Activated CD4-positive, CD25-positive, alpha-beta regulatory T cell (primary cell): ENCODE measurements around the gene TMEM52.
"Not testable (repeated sequence)": the region's sequence is repeated elsewhere in the genome, so short reads cannot be mapped to it uniquely, and the experiment has no call there.

Source experiments
- DNase-seq, 4 experiments: peaks; one replicate each; lab custom pipeline; 2025; lab: John Stamatoyannopoulos, UW

Gene TMEM52

DNA sequence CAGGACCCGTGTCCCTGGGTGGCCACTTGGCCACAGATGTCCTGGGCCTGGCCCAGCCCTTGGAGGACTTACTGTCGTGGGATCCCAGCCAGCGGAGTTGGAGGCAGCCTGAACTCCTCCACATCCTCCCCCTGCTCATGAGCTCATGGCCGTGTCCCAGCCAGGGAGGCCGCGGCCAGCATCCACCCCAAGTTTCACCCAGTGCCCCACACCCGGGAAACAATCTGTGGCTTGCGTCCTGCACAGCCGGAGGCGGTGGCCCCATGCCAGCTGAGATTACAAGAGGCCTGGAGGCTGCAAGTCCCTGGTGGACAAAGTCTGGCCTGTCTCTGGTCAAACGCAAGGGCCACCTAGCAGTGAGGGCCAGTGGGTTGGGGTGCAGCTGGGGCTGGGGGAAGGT lies 27.5 kb upstream of the TMEM52 start:
- DNase-seq, result no peak

DNA sequence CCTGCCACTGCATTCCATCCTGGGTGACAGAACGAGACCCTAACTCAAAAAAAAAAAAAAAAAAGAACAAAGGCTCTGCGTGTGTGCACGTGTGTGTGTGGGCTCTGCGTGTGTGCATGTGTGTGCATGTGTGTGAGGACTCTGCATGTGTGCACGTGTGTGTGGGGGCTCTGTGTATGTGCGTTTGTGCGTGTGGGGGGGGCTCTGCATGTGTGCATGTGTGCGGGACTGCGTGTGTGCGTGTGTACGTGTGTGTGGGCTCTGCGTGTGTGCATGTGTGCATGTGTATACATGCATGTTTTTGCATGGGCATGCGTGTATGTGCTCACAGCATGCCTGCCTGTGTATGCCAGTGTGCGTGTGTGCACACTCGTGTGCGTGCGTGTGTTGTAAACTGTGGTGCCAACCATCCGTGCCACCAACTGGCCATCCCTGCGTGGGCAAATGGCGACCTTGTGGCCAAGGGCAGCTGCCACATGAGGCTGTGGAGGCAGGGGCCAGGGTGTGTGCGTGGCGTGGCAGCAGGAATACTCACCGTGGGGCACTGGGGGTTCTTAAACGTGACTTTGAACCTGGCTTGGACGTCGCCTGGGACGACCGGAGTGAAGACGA lies 26.8 kb upstream of the TMEM52 start:
- no peak for DNase-seq

DNA sequence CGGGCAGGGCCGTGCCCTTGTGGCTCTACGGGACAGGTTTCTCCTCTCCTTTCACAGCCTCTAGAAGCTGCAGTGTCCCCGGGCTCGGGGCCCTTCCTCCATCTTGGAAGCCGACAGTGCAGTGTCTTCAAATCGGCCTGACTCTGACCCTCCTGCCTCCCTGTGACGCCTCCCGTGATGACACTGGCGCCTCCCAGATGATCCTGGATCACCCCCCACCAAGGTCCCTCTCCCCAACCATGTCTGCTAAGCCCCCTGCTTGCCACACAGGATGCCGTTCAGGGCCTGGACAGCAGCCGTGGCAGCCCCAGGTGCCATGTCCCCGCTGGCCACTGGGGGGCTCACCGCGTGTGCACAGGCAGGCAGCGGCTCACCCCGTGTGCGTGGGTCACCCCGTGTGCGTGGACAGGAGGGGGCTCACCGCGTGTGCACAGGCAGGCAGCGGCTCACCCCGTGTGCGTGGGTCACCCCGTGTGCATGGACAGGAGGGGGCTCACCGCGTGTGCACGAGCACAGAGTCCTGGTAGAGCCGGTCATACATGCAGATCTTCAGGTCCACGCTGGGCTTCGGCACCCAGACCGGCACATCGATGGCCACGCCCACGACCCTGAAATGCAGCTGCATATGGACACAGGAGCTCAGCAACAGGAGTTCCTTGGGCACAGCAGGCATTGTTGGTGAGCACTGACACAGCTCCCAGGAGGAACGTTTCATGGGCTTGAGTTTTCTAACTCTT lies 24.9 kb upstream of the TMEM52 start:
- peak; percentile 31 to 49 (median 42) for DNase-seq

DNA sequence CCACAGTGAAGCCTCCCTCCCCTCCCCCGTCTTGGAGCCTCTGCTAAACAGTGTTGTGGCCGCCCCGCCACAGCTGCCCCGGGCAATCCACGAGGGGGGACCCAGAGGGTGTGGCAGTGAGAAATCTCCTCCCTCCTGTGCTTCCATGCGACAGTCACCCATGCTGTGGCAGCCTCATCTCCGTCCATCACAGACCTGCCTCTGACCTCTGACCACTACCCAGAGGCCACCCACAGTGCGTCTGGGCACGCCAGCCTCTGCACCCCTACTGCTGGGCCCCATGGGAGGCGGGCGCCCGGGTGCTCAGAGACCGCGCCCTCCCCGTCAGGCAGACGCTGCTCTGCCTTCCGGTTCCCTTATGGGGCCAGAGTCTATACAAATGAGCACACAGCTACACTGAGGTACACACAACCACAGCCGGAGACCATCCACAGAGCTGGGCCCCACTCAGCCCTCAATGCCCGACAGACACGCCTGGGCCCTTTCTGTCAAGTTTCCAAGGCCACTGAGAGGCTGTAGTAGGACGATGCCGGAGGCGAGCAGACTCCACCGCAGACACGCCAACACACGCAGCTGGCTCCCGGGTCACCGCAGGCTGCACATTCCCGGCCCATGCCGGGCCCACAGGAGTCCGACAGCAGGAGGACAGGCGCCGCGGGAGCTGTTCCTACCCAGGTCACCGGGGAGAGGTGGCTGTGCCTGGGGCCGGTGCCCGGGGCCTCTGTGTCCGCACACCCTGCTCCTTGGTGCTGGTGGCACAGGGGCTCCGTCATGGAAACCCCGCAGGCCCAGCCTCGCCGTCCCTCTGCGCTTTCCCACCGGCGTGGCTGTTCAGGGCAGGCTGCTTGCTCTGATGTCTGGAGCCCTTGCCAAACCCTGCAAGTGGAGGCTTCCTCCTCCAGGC lies 23.9 kb upstream of the TMEM52 start:
- DNase-seq, result no peak

DNA sequence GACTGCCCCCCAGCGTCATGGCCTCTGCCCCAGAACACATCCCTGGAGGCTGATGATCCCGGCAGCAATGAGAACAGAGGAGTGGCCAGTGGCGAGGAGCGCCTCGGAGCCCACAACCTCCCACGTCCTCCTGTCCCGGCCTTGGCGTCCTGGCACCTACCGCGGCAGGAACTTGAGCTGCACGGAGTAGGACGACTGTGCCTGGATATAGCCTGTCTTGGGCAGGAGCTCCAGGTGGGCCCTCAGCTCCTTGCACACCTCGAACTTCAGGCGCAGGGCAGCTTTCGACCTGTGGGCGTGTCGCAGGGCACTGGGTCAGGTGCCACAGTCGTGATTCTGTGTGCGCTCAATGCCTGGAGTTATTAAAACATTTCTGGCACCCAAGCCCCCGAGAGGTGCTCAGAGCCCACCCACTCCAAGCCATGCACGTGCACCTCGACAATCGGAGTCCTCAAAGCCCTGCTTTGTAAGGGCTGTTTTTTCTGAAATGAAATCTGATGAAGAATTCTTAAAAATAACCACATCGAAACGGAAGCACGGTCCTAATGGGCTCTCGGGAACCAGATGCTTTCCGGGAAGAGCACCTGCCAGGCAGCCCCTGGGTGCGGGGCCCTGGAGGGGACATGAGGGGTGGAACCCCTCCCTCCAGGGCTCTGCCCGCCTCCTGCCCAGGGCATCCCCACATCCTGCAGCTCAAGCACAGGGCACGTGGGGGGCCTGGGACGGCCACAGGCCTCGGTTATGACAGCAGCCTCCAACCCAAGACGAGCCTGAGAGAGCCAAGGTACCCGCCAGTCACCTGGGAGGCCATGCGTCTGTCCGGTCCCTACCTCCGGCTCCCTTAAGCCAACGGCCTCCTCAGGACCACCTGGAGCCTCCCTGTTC lies 23.0 kb upstream of the TMEM52 start:
- DNase-seq, result no peak

DNA sequence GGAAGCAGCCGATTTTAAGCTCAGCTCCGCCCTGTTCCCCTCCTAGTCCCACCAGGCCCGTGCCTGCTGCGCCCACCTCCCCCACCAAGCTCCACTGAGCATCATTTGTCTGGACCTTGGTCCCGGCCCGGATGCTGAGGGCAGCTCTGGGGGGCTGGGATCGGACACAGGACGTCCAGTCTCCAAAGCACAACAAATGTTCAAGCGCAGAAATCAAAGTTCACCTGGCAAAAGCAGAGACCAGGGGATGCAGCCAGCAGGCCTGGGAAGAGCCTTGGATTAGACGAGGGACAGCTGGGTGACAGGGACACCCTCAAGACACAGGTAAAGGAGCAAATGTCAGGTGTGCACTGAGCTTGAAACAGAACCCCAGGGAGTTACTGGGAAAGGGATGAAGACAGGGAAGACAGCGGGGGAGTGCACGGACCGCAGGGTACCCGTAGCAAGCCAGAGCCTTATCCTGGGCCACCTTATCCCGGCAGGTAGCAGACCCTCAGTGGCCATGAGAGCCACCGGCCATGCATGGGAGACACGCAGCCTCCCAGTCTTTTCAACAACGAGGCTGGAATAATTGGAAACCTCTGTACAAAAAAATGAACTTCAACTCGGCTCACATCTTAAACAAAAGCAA lies 22.2 kb upstream of the TMEM52 start:
- DNase-seq, result no peak

DNA sequence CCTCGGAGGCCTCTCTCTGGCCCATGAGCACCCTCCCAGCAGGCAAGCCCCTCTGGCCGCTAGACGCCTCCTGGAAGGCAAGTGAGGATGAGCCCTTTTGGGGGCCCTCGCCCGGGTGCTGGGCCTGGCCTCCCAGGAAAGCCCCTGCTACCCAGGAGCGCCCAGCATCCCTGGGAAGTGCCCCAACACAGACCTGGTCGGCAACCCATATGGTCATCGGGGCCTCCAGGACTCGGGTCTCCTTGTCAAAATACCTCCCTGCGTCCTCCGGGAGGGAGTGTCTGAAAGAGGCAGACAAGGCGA lies 21.0 kb upstream of the TMEM52 start:
- no peak for DNase-seq

DNA sequence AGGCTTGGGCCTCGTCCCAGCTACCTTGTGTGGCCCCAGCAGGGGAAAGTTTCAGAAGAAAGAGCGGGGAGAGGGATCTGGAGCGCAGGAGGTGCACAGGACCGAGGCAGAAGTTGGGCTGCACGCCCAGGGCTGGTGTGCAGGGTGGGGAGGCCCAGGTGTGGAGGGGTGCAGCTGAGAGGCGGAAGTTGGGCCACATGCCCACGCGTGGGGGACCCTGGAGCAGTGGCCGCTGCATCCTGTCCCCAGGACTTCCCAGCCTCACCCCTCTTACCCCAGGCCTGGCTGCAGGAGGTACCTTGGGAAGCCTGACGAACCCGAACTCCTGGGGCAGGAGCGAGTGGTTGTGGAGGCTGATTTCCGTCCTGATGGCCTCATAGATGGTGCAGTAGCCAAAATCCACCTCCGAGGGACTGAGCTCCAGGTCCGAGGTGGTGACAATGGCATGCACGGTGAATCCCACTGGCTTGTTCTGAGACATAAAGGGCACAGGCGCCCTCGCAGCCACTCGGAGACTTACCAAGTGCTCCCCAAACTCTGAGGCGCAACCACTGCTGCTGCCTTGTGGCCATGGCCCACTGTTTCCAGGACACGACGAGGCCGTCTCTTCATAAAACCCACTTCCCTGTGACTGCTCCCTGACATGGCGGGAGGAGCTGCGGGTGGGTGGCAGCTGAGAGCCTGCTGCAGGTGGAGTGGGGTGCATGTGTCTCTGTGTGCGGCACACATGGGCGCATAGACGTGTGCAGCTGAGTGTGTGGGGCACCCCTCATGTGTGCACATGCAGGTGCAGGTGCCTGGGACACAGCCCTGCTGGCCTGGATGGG lies 20.4 kb upstream of the TMEM52 start:
- no peak for DNase-seq

DNA sequence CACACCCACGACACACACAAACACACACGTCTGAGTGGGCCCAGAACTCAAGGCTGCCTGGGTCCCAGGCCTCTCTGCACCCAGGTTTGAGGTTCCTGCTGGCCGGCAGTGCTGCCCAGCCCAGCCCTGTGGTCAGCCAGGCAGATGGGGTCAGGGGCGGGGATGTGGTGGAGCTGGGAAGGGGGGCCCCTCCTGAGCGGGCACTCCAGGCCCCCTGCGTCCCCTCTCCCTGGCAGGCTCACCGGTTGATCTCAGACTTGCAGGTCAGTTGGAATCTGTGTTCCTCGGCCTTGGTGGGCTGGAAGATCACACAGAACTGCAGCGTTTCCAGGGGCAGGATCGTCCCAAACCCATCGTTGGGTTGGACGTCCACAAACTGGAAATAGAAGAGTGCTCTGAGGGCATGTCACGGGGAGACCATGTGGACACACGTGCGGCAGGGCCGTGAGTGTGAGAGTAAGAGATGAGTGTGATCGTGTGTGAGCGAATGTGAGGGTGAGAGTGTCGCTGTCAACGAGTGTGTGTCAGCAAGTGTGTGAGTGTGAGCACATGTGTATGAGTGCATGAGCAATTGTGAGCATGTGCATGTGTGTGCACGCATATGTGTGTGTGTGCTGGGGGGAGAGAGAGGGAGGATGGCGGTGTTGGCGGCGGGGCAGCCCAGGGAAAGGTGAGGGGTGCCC lies 19.7 kb upstream of the TMEM52 start:
- no peak for DNase-seq

DNA sequence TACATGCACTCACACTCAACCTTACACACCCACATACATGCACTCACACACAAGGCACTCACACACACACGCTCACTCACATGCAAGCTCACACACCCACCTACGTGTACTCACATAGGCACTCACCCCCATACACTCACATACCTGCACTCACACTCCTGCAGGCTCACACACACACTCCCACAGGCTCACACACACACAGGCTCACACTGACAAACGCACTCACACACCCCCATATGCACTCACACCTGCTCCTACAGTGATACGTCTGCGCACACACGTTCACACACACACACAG lies 19.1 kb upstream of the TMEM52 start:
- DNase-seq, result no peak

DNA sequence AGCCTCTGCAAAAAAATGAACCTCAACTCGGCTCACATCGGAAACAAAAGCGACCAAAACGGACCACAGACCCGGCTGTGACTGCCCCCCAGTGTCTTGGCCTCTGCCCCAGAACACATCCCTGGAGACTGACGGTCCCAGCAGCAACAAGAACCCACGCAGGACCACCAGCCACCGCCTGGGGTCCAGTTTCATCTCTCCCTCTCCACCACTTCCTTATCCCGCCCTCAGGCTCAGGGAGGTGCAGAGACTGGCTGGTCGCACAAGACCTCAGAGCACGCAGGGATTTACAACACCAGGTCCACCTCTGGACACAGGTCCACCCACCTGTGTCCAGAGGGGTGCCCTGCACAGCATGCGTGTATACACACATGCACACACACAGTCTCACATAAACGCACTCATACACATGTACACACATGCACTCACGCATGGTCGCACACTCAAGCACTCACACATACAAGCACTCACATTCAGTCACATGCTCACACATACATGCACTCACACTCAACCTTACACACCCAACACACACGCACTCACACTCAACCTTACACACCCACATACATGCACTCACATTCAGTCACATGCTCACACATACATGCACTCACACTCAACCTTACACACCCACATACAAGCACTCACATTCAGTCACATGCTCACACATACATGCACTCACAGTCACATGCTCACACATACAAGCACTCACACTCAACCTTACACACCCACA lies 18.6 kb upstream of the TMEM52 start:
- no peak for DNase-seq

DNA sequence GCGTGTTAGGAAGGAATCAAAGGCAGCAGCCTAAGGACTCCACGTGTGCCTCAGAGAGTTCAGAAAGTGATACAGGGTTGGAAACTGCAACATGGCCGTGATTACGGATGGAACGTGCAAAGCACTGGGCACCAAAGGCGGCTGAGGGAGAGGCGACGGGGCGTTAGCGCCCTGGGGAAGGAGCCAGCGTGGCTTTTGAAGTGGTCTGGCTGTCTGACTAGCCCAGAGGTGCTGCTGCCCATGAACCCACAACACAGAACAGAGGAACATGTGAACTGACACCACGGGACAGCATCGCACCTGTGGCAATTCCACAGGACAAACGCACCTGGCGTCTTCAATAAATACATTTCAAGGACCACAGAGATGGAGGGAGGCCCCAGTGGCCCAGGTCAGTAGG lies 18.0 kb upstream of the TMEM52 start:
- no peak for DNase-seq

DNA sequence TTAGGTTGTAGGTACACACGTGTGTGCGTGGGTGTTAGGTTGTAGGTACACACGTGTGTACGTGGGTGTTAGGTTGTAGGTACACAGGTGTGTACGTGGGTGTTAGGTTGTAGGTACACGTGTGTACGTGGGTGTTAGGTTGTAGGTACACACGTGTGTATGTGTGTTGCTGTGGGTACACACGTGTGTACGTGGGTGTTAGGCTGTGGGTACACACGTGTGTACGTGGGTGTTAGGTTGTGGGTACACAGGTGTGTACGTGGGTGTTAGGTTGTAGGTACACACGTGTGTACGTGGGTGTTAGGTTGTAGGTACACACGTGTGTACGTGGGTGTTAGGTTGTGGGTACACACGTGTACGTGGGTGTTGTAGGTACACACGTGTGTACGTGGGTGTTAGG lies 15.8 kb upstream of the TMEM52 start:
- not testable (repeated sequence) for DNase-seq

DNA sequence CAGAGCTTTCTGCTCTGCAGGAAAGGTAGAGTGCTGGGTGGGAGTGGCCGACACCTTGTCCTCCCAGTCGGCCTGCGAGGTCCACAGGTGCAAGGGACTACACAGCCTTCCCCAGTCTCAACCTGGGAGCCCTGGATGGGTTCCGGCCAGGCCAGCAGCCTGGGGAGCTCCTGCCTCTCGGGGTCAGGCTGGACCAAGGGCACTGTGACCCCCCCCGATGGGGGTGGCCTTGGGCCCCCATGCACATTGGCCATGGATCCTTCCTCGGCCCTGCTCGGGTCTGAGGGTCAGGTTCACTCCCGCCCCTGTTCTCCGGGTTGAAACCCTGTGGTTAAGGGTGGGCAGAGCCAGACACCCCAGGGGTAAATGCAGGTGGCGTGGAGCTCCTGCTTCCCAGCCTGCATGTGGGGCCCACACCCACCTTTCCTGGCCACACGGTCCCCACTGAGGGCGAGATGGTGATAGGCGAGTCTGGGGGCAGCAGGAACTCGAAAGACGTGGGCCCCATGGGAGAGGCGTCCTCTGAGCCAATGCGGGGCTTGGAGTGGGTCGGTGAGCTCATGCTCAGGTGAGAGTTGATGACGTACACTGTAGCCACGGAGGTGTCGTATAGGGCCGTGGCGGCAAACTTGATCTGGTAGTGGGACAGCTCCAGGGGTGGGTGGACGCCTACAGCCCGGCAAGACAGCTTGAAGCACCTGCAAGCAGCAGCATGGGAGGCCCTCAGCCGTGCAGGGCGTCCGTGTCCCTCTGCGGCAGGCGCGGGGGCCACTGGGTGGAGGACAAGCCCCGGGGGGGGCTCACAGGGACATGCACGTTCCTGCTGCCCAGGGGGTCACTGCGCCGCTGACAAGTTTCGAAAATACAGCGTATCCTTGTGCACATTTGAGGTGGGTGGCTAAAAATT lies 10.8 kb upstream of the TMEM52 start:
- no peak for DNase-seq

DNA sequence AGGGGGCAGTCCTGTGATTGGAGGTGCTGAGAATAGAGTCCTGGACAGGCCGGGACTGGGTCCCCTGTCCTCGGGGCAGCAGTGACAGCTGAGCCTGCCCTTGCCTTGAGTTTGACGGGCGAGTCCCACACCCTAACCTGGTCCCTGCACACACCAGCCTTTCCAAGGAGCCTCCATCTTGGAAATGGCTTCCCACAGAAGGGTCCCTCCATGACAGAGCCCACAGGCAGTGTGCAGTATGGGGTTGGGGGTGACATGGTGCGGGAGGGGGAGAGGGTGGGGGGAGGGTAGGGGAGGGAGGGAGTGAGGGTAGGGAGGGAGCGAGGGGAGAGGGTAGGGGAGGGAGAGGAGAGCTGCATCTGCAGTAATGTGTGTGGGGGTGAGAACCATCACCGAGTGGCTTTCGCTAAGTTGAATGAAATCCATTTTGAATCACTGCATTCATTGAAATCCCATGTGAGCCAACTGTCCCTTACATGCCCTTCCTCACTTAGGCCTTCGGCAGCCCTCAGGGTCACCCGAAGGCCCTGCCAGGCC lies 10.1 kb upstream of the TMEM52 start:
- no peak for DNase-seq

DNA sequence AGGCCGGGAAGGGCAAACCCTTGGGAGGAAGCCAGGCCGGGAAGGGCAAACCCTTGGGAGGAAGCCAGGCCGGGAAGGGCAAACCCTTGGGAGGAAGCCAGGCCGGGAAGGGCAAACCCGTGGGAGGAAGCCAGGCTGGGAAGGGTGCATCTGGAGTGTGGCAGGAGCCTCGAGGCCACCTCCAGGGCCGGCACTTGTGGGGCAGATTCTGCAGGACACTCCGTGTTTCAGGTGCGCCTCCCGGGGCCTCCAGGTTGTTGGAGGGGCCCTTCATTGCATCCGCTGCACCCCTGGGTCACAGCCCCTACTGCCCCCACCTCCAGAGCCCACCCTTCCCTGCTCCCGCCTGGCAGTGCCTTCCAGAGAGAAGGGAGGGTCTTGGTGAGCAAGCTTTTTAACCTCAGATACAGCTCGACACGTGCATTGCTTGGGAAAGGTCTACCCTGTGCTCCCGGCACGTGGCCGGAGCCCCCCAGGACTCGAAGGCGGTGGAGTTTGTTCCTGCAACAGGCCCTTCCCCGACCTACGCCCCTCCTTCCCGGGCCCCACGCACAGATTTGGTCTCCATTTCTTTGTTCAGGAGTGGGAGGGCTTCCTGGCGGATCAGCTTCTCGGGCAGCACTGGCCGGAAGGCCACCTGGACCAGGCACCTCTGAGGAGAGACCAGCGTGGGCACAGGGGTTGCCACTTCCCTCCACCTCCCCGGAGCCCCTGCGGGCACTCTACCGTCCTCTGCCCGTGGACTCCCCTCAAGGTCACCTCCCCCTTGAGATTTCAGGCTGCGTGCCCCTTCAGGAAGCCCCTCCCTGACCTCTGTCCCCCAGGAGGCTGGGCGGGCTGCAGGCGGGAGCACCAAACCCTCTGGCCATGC lies 9.4 kb upstream of the TMEM52 start:
- no peak for DNase-seq

DNA sequence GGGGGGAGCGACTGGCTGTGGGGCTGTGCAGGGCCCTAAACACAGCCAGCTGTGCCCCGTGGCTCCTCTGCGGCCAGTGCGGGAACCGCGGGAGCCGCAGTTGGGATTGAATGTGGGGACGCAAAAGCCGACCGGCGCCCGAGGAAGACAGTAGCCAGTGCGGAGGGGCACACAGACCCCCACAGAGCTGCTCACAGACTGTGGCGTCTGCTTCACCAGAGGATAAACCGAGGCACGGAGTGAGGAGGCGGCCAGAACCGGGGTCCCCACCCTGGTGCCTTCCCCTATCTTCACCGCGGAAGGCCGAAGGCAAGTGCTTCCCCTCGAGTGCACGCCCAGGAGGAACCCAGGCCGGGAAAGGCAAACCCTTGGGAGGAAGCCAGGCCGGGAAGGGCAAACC lies 8.7 kb upstream of the TMEM52 start:
- DNase-seq, result no peak
